Measurements from ENCODE around the gene MDH1. TPM values are rescaled to one million over a fixed set of nuclear protein-coding genes. Genes with fewer than 3 reads are reported as not detected.

MDH1 gene
- polyA plus RNA-seq, 1 donor from 2014 or later = 511 TPM

DNA sequence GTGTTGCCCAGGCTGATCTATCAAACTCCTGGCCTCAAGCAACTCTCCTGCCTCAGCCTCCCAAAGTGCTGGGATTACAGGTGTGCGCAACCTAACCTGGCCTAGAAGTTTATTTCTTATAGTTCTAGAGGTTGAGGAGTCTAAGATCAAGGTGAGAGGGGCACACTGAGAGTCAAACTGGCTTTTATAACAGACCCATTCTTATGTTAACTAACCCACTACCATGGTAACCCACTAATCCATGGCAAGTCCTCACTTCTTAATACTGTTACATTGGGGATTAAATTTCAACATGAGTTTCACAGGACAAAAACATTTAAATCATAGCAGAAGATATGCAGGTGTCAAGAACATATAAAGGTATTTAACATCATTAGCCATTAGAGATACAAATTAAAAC is 50.6 kb downstream of the MDH1 start:
- H3K9ac ChIP-seq (ENCODE audit: low read length) = no peak overlapping the region
- H3K9me2 ChIP-seq (ENCODE audit: insufficient read depth, low read length) = no peaks in the 10 kb centered on the region
- H3K27me3 ChIP-seq (ENCODE audit: insufficient read depth, low read depth, low read length) = no peaks in the 10 kb centered on the region
- no peak overlapping the region for H3K4me3 ChIP-seq (ENCODE audit: low read length)
- H3K9me3 ChIP-seq (ENCODE audit: low read length) = no peaks in the 10 kb centered on the region
- H3F3A ChIP-seq (ENCODE audit: insufficient read depth, low read length, poor library complexity, severe bottlenecking) = no peaks in the 10 kb centered on the region
- no peak overlapping the region for H2AFZ ChIP-seq (ENCODE audit: low read depth, low read length)
- H4K20me1 ChIP-seq (ENCODE audit: insufficient read depth) = no peaks in the 10 kb centered on the region
- no peak overlapping the region for H3K27ac ChIP-seq (ENCODE audit: low read length)
- no peaks in the 10 kb centered on the region for H3K36me3 ChIP-seq (ENCODE audit: insufficient read depth, low read length)
- H3K79me2 ChIP-seq (replicated peaks; ENCODE audit: insufficient read depth, low read length) = no peaks in the 10 kb centered on the region
- TF ChIP-seq SMC3 (conservative IDR thresholded peaks at IDR 0.05; ENCODE audit: poor library complexity) = no peak
- TF ChIP-seq, protein P1, sequence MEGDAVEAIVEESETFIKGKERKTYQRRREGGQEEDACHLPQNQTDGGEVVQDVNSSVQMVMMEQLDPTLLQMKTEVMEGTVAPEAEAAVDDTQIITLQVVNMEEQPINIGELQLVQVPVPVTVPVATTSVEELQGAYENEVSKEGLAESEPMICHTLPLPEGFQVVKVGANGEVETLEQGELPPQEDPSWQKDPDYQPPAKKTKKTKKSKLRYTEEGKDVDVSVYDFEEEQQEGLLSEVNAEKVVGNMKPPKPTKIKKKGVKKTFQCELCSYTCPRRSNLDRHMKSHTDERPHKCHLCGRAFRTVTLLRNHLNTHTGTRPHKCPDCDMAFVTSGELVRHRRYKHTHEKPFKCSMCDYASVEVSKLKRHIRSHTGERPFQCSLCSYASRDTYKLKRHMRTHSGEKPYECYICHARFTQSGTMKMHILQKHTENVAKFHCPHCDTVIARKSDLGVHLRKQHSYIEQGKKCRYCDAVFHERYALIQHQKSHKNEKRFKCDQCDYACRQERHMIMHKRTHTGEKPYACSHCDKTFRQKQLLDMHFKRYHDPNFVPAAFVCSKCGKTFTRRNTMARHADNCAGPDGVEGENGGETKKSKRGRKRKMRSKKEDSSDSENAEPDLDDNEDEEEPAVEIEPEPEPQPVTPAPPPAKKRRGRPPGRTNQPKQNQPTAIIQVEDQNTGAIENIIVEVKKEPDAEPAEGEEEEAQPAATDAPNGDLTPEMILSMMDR (IDR thresholded peaks at IDR 0.05; ENCODE audit: poor library complexity, severe bottlenecking) = no peak
- TF ChIP-seq, protein P2, sequence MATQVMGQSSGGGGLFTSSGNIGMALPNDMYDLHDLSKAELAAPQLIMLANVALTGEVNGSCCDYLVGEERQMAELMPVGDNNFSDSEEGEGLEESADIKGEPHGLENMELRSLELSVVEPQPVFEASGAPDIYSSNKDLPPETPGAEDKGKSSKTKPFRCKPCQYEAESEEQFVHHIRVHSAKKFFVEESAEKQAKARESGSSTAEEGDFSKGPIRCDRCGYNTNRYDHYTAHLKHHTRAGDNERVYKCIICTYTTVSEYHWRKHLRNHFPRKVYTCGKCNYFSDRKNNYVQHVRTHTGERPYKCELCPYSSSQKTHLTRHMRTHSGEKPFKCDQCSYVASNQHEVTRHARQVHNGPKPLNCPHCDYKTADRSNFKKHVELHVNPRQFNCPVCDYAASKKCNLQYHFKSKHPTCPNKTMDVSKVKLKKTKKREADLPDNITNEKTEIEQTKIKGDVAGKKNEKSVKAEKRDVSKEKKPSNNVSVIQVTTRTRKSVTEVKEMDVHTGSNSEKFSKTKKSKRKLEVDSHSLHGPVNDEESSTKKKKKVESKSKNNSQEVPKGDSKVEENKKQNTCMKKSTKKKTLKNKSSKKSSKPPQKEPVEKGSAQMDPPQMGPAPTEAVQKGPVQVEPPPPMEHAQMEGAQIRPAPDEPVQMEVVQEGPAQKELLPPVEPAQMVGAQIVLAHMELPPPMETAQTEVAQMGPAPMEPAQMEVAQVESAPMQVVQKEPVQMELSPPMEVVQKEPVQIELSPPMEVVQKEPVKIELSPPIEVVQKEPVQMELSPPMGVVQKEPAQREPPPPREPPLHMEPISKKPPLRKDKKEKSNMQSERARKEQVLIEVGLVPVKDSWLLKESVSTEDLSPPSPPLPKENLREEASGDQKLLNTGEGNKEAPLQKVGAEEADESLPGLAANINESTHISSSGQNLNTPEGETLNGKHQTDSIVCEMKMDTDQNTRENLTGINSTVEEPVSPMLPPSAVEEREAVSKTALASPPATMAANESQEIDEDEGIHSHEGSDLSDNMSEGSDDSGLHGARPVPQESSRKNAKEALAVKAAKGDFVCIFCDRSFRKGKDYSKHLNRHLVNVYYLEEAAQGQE (IDR thresholded peaks at IDR 0.05; ENCODE audit: borderline replicate concordance) = no peak
- no peak for TF ChIP-seq TAF1 (IDR thresholded peaks at IDR 0.05; ENCODE audit: low read depth)
- TF ChIP-seq RAD21 (conservative IDR thresholded peaks at IDR 0.05) = no peak
- TF ChIP-seq MXI1 (conservative IDR thresholded peaks at IDR 0.05; ENCODE audit: poor library complexity, severe bottlenecking) = no peak
- no peak overlapping the region for H3K4me2 ChIP-seq (ENCODE audit: low read length)

DNA sequence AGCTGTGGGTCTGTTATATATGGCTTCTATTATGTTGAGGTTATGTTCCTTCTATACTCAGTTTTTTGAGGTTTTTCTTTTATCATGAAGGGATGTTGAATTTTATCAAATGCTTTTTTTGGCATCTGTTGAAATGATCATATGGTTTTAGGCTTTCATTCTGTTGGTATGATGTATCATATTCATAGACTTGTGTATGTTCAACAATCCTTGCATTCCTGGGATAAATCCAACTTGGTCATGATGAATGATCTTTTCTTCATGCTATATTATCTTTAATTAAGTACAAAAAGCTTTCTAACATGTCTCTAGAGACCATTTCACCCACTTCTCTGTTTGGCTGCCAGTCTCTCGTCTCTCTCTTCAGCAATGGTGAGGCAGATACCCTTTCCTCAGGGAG is 54.2 kb downstream of the MDH1 start:
- Histone ChIP-seq H3K4me2 (ENCODE audit: low read length) (no peak overlapping the region), H3K27ac (ENCODE audit: low read length) (no peak overlapping the region), H3K36me3 (ENCODE audit: insufficient read depth, low read length) (no peaks in the 10 kb centered on the region), H3K9ac (ENCODE audit: low read length) (no peak overlapping the region), H3K4me3 (ENCODE audit: low read length) (no peak overlapping the region), H4K20me1 (ENCODE audit: insufficient read depth) (no peaks in the 10 kb centered on the region), H2AFZ (ENCODE audit: low read depth, low read length) (no peak overlapping the region), H3K79me2 (replicated peaks; ENCODE audit: insufficient read depth, low read length) (no peaks in the 10 kb centered on the region), H3F3A (ENCODE audit: insufficient read depth, low read length, poor library complexity, severe bottlenecking) (no peaks in the 10 kb centered on the region), H3K27me3 (ENCODE audit: insufficient read depth, low read depth, low read length) (no peaks in the 10 kb centered on the region), H3K9me2 (ENCODE audit: insufficient read depth, low read length) (no peaks in the 10 kb centered on the region), H3K9me3 (ENCODE audit: low read length) (no peaks in the 10 kb centered on the region)
- TF ChIP-seq SMC3 (conservative IDR thresholded peaks at IDR 0.05; ENCODE audit: poor library complexity) (no peak), EZH2 (IDR thresholded peaks at IDR 0.05; ENCODE audit: borderline replicate concordance, insufficient read depth, low read length, poor library complexity, severe bottlenecking) (no peak), TAF1 (IDR thresholded peaks at IDR 0.05; ENCODE audit: low read depth) (no peak), MXI1 (conservative IDR thresholded peaks at IDR 0.05; ENCODE audit: poor library complexity, severe bottlenecking) (no peak), POLR2AphosphoS5 (IDR thresholded peaks at IDR 0.05) (no peak), EP300 (conservative IDR thresholded peaks at IDR 0.05; ENCODE audit: poor library complexity, severe bottlenecking) (no peak), RAD21 (conservative IDR thresholded peaks at IDR 0.05) (no peak)
- TF ChIP-seq, protein P1 (IDR thresholded peaks at IDR 0.05; ENCODE audit: poor library complexity, severe bottlenecking) = no peak
- TF ChIP-seq, protein P2 (IDR thresholded peaks at IDR 0.05; ENCODE audit: borderline replicate concordance) = no peak
